ENCODE results near the gene TTC16. TPM values are rescaled to one million over a fixed set of nuclear protein-coding genes. Genes with fewer than 3 reads are reported as not detected.

TTC16 gene
- total and polyA plus RNA-seq, 7 donors, result 0.15 TPM; not detected in 6

DNA sequence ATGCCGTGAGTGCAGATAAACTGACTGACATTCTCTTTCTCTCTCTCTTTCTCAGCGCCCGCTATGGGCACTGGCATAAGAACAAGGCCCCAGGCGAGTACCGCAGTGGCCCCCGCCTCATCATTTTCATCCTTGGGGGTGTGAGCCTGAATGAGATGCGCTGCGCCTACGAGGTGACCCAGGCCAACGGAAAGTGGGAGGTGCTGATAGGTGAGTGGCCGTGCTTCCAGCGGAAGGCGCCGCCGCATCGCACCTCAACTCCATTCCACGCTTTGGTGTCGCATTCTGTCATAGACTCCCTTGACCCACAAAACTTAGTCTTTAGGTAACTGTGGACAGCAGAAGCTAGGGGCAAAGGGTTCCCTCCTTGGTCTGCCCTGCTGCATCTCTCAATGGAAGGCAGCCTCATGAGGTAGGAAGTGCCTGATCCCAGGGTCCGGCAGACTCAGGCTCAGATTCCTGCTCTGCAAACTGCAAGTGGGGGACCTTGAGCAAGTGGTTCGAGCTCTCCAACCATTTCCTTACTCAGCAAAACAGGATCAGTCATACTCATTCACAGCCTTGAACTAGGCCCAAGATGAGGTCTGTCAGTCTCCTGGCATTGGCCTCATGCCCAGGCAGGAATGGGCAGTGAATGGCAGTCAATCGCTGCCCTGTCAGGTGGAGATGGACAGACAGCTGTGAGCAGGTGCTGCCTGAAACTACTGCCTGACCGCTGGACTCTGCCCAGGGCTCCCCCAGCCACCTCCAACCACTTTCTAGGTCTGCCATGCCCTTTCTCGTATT, 33.3 kb upstream of the TTC16 start:
- 91 to 95% methylated on average over 23 of the region's 23 CpGs for WGBS, 2 donors
- intact Hi-C loops (cut with DNase I), result no loop called here
- peaks cover 22 to 88% (median 36%) of the 10 kb centered on the region in 4 donors for H3K36me3 ChIP-seq
- no peaks in the 10 kb centered on the region for H3K4me1 ChIP-seq
- H3K27ac ChIP-seq, result no peak overlapping the region
- H3K9me3 ChIP-seq, result no peaks in the 10 kb centered on the region
- H3K27me3 ChIP-seq, result no peaks in the 10 kb centered on the region
- no peak overlapping the region for H3K4me3 ChIP-seq
- DNase-seq, result no peak
- TF ChIP-seq POLR2A (IDR thresholded peaks at IDR 0.05) (no peak), POLR2AphosphoS5 (IDR thresholded peaks at IDR 0.05) (no peak), EP300 (IDR thresholded peaks at IDR 0.05) (no peak)
- TF ChIP-seq, protein P1, sequence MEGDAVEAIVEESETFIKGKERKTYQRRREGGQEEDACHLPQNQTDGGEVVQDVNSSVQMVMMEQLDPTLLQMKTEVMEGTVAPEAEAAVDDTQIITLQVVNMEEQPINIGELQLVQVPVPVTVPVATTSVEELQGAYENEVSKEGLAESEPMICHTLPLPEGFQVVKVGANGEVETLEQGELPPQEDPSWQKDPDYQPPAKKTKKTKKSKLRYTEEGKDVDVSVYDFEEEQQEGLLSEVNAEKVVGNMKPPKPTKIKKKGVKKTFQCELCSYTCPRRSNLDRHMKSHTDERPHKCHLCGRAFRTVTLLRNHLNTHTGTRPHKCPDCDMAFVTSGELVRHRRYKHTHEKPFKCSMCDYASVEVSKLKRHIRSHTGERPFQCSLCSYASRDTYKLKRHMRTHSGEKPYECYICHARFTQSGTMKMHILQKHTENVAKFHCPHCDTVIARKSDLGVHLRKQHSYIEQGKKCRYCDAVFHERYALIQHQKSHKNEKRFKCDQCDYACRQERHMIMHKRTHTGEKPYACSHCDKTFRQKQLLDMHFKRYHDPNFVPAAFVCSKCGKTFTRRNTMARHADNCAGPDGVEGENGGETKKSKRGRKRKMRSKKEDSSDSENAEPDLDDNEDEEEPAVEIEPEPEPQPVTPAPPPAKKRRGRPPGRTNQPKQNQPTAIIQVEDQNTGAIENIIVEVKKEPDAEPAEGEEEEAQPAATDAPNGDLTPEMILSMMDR (IDR thresholded peaks at IDR 0.05), result no peak

DNA sequence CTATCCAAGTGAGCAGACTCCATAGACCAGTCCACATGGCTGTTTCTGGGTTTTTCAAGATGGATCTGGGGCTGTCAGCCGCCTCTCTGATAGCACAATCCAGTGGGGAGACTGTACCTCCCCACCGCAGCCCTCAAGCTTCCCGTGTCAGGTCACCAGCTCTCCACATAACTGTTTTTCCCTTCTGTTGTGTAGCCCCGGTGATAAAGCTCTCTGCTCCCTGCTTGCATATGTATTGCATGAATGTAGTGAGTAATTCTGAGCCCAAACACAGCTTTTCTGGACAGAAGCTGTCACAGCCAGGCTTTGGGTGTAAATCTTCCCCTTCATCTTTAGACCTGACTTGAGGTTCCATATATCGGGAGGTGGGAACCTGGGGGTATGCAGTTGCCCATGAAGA, 32.2 kb upstream of the TTC16 start:
- WGBS, 2 donors, result 92% methylated on average over 5 of the region's 5 CpGs
- H3K36me3 ChIP-seq, result peaks cover 15 to 91% (median 34%) of the 10 kb centered on the region in 4 donors

DNA sequence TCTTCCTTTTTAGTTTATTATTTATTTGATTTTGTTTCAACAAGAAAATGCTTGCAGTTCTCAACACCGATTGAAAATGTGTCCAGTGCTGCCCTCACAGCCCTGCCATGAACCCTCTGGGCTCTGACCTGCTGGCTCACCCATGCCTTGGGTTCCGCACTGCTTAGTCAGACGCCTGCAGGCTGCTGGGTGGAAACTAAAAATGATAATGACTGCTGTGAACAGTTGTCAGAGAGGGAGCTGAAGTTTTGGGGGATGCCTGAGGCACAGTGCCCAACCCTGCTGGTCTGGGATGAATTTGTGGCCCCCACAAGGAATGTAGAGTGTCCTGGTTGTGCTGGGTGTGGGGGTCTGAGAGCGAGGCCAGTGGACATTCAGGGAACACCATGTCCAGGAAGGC, 31.3 kb upstream of the TTC16 start:
- intact Hi-C loops (cut with DNase I), result no loop called here
- Histone ChIP-seq H3K36me3 (peaks cover 10 to 92% (median 31%) of the 10 kb centered on the region in 4 donors), H3K9me3 (no peaks in the 10 kb centered on the region), H3K27ac (no peak overlapping the region), H3K4me1 (no peaks in the 10 kb centered on the region), H3K27me3 (no peaks in the 10 kb centered on the region), H3K4me3 (no peak overlapping the region)
- DNase-seq, result no peak
- TF ChIP-seq POLR2AphosphoS5 (IDR thresholded peaks at IDR 0.05) (no peak), EP300 (IDR thresholded peaks at IDR 0.05) (no peak), POLR2A (IDR thresholded peaks at IDR 0.05) (no peak)
- TF ChIP-seq, protein P1 (IDR thresholded peaks at IDR 0.05), result no peak
- WGBS, 2 donors, result 87 to 89% methylated on average over 4 of the region's 4 CpGs

More for the DNA sequence above, 32.2 kb upstream of the TTC16 start:
- Histone ChIP-seq H3K9me3 (no peaks in the 10 kb centered on the region), H3K27ac (no peak overlapping the region), H3K4me1 (no peaks in the 10 kb centered on the region), H3K4me3 (no peak overlapping the region), H3K27me3 (no peaks in the 10 kb centered on the region)
- intact Hi-C loops (cut with DNase I), result no loop called here
- TF ChIP-seq, protein P1 (IDR thresholded peaks at IDR 0.05), result no peak
- no peak for TF ChIP-seq POLR2AphosphoS5 (IDR thresholded peaks at IDR 0.05)
- no peak for TF ChIP-seq EP300 (IDR thresholded peaks at IDR 0.05)
- TF ChIP-seq POLR2A (IDR thresholded peaks at IDR 0.05), result no peak
- DNase-seq, result no peak

DNA sequence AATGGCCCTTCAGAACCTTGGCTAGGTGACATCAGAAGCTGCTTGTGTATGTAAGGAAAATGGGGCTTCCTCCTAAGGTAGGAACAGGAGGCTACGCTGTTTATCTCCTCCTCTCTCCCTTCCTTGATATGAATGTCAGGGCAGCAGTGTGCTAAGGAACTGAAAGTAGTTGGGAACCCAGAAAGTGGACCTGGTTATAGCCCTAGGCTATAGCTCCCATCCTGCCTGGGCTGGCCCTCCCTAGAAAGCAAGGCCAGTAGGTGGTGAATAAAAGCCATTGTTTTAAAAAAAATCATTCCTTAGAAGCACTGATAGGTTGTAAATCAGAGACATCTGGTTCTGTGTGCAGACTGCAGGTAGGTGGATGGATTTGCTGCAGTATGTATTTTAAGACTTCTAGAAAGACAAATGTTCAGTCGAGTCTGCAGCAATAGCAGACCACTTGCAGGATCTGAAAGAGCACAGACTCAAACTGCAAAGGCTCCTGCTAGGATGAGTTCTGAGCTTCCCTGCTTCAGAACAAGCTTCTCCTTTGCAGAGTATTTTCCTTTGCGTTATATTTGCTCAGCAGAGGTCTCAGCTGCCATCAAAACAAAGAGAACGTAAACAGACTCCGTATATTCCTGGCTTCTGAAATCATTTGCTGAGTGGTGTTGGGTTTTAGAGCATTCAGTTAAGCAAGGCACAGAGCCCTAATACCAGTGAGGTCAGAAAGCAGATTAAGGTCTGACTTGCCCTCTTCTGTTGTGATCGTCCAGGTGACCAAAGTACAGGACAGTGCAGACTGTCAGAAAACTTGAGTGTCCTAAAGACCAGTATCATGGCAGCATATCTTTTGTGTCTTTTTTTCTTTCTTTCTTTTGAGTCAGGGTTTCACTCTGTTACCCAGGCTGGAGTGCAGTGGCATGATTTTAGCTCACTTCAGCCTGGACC, 29.2 kb upstream of the TTC16 start:
- Histone ChIP-seq H3K9me3 (no peaks in the 10 kb centered on the region), H3K4me1 (no peaks in the 10 kb centered on the region), H3K27ac (no peak overlapping the region), H3K4me3 (no peak overlapping the region), H3K36me3 (peaks cover 10 to 92% (median 17%) of the 10 kb centered on the region in 4 donors), H3K27me3 (no peaks in the 10 kb centered on the region)
- 64 to 82% methylated on average over 6 of the region's 6 CpGs for WGBS, 2 donors
- TF ChIP-seq, protein P1 (IDR thresholded peaks at IDR 0.05), result no peak
- TF ChIP-seq EP300 (IDR thresholded peaks at IDR 0.05) (no peak), POLR2A (IDR thresholded peaks at IDR 0.05) (no peak), POLR2AphosphoS5 (IDR thresholded peaks at IDR 0.05) (no peak)
- intact Hi-C loops (cut with DNase I), result no loop called here
- no peak for DNase-seq

Data from sigmoid colon (tissue), 7 donors.